Right lobe of liver (tissue), 6 donors: ENCODE data around the gene C1QTNF3. TPM values are rescaled to one million over a fixed set of nuclear protein-coding genes. Genes with fewer than 3 reads are reported as not detected.

Source experiments
- ATAC-seq, 4 donors: fragments of 200-7000 bp; cut with Tn5 transposase; one replicate each; pipeline ENCODE4 v1.9.1; 2020; ENCODE audit warnings: mild to moderate bottlenecking in 4 of 4, moderate library complexity in 4 of 4
- DNase-seq, 3 donors: peaks; one replicate each; pipeline ENCODE4 v3.0.0-alpha.2; 2020
- H3K27ac ChIP-seq, 3 donors: fragments of 200-600 bp; one replicate each; pipeline ENCODE4 v1.8.0; 2022
- H3K27me3 ChIP-seq, 2 donors: fragments of 200-600 bp; one replicate each; pipeline ENCODE4 v1.8.0; 2022
- H3K36me3 ChIP-seq, 4 donors: fragments of 200-600 bp; sonication (generic) in 1 of 4; one replicate each; pipeline versions ENCODE4 v1.5.1 to v1.8.0; 2017 to 2022; ENCODE audit warnings: control low read depth in 1 of 4
- H3K4me1 ChIP-seq, 4 donors: fragments of 200-600 bp; sonication (generic) in 1 of 4; one replicate each; pipeline versions ENCODE4 v1.5.1 to v1.8.0; 2017 to 2022; ENCODE audit warnings: control low read depth in 1 of 4
- H3K4me3 ChIP-seq, 3 donors: fragments of 200-600 bp; one replicate each; pipeline ENCODE4 v1.8.0; 2022
- H3K9me3 ChIP-seq, 4 donors: fragments of 200-600 bp; sonication (generic) in 1 of 4; one replicate each; pipeline versions ENCODE4 v1.5.1 to v1.8.0; 2017 to 2022; ENCODE audit warnings: control low read depth in 1 of 4
- CTCF ChIP-seq, 4 donors: fragments of 200-600 bp in 3 of 4; fragments of 450-650 bp in 1 of 4; IDR thresholded peaks; one replicate each; pipeline versions ENCODE4 v1.5.1 to v1.8.0; 2016 to 2022; ENCODE audit warnings: antibody characterized with exemption in 4 of 4, mild to moderate bottlenecking in 2 of 4
- POLR2A ChIP-seq: fragments of 450-650 bp; IDR thresholded peaks from one replicate; pipeline ENCODE4 v1.6.1; 2017; ENCODE audit warnings: antibody characterized with exemption, mild to moderate bottlenecking
- WGBS: methylation state at CpG from one replicate; pipeline ENCODE4 v1.1.6; 2018; ENCODE audit warnings: low coverage, low lambda C conversion rate; ENCODE audit not compliant: insufficient coverage; ENCODE audit errors: missing lambda C conversion rate; 5-methylcytosine and 5-hydroxymethylcytosine counted together
- intact Hi-C, 2 donors: fragments of 100-400 bp; cut with DNase I; formaldehyde crosslinking; loops; one replicate each; pipeline versions ENCODE4 v1.11.2 to v1.14.1; 2022
- total RNA-seq, 6 experiments: library from RNA; depleted of rRNA in 2 of 6; stranded (reverse); fragments of >200 nt in 2 of 6; fragmentation: NEBNext Ultra II Directional in 3 of 6; extraction: Animal tissue kit (Norgen Biotek cat#: 25700) in 3 of 6; gene quantifications; one replicate each; pipeline versions ENCODE4 v1.1.0 to v1.2.4, GENCODE V29; 2016 to 2023
- donor health status: DM: no; HTN: yes; CAD: no.
- donor health status: DM: no; HTN: no; CAD: no.
- donor health status: DM: no; HTN: no; CAD: no.
- donor health status: DM: no; HTN: yes; CAD: no.
- donor health status: DM: no; HTN: yes; CAD: no.

C1QTNF3 gene
- total RNA-seq, 6 experiments from 2014 or later, result 1.5 to 7.7 (median 3.1) TPM

DNA sequence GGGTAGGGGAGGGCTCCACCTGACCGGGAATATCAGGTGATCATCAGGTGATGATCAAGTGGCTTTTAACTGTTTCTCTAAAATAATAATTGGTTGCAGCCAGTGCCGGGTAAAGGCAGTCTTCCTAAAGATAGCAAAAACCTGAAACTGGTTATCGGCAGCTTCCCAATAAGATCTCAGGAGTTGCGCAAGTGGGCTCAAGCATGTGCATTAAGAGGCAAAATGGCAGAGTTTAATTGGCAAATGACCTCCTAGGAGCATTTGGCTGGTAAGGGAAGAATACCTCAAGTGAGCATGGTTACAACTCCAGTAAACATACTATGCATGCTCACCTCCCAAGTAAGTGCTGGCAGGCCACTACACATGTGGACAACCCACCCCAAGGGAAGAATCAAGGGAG lies 4.2 kb downstream of the C1QTNF3 start:
- Histone ChIP-seq H3K4me3 (no peak overlapping the region), H3K27me3 (no peaks in the 10 kb centered on the region), H3K36me3 (no peaks in the 10 kb centered on the region), H3K4me1 (peaks cover 0 to 32% (median 13%) of the 10 kb centered on the region in 4 donors), H3K9me3 (no peaks in the 10 kb centered on the region), H3K27ac (no peak overlapping the region)
- no peak for ATAC-seq
- DNase-seq, result no peak
- intact Hi-C loops, result no loop called here
- WGBS, result 88% methylated on average over 4 of the region's 4 CpGs
- TF ChIP-seq CTCF (IDR thresholded peaks at IDR 0.05) (no peak), POLR2A (no peak)

- Histone ChIP-seq H3K4me3 (no peak overlapping the region), H3K9me3 (no peaks in the 10 kb centered on the region), H3K36me3 (no peaks in the 10 kb centered on the region), H3K27ac (no peak overlapping the region), H3K27me3 (no peaks in the 10 kb centered on the region), H3K4me1 (peaks cover 0 to 35% (median 14%) of the 10 kb centered on the region in 4 donors)
- intact Hi-C loops, result no loop called here
- no peak for DNase-seq
- WGBS, result 84% methylated on average over 2 of the region's 2 CpGs
- ATAC-seq, result no peak
- TF ChIP-seq POLR2A (no peak), CTCF (IDR thresholded peaks at IDR 0.05) (no peak)
Measured at GRCh38 chr5:34038390-34038789, 4.6 kb downstream of the C1QTNF3 start.

DNA sequence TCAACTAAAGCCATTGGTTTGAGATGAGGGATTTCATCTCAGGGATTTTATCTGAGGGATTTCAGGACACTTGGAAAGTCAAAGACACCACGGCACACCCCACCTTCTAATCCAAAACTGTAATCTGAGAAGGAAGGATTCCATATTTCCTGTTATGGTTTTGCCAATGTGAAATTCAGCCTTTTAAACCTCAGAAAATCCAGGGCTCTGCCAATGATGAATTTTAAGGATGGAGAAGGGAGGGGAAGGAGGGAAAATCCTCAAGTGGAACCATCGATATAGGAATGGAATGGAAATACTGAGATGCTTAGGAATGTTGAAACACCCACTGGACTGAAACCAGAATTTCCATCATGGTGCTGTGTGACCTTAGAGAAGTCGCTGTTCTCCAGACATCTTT lies 5.3 kb downstream of the C1QTNF3 start:
- DNase-seq, result no peak
- H3K36me3 ChIP-seq, result no peaks in the 10 kb centered on the region
- ATAC-seq, result no peak
- intact Hi-C loops, result no loop called here
- H3K9me3 ChIP-seq, result no peaks in the 10 kb centered on the region
- WGBS, result 56% methylated on average over 3 of the region's 3 CpGs
- peaks cover 0 to 35% (median 14%) of the 10 kb centered on the region in 4 donors for H3K4me1 ChIP-seq
- no peak overlapping the region for H3K4me3 ChIP-seq
- no peaks in the 10 kb centered on the region for H3K27me3 ChIP-seq
- no peak for TF ChIP-seq POLR2A
- no peak for TF ChIP-seq CTCF (IDR thresholded peaks at IDR 0.05)
- no peak overlapping the region for H3K27ac ChIP-seq

GRCh38 chr5:34035756-34036155 lies 7.3 kb downstream of the C1QTNF3 start:
- Histone ChIP-seq H3K4me1 (peaks cover 0 to 35% (median 14%) of the 10 kb centered on the region in 4 donors), H3K27me3 (no peaks in the 10 kb centered on the region), H3K27ac (peak overlapping the region in 1 of 3 donors; percentile 67), H3K4me3 (no peak overlapping the region), H3K9me3 (no peaks in the 10 kb centered on the region), H3K36me3 (no peaks in the 10 kb centered on the region)
- intact Hi-C loops, result no loop called here
- 24% methylated on average over 2 of the region's 2 CpGs for WGBS
- no peak for ATAC-seq
- TF ChIP-seq CTCF (IDR thresholded peaks at IDR 0.05) (no peak), POLR2A (no peak)
- DNase-seq, result no peak
